HG03025 (cell line): ENCODE measurements around the gene IL37.
"Not testable (repeated sequence)": the region's sequence is repeated elsewhere in the genome, so short reads cannot be mapped to it uniquely, and the experiment has no call there.

ENCODE experiments used
- ATAC-seq: cut with Tn5 transposase; IDR thresholded peaks from one replicate; pipeline ENCODE4 v1.9.1; 2021; ENCODE audit warnings: mild to moderate bottlenecking, moderate library complexity; ENCODE audit not compliant: unreplicated experiment, low FRiP score

Gene IL37

DNA sequence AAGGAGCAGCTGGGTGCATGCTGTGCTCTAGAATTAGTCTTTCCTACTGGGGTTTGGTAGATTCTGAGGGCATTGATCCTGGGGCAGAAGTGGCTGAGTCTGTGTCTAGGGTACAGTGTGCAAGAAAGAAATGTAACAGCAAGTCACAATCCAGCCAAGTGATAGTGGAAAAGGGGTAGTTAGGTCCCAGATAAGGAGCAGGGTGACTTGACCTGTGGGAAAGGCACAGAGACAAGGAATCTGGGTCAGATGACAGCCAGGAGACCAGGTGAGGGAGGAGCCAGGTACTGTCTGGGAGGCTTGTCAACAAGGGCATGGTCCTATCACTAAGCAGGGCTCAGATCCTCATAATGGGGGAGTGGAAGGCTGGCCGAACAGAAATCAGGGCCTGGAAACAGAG is 8.1 kb downstream of the IL37 start:
- no peak for ATAC-seq

GRCh38 chr2:112920923-112921532 is 10.1 kb downstream of the IL37 start:
- ATAC-seq: no peak

DNA sequence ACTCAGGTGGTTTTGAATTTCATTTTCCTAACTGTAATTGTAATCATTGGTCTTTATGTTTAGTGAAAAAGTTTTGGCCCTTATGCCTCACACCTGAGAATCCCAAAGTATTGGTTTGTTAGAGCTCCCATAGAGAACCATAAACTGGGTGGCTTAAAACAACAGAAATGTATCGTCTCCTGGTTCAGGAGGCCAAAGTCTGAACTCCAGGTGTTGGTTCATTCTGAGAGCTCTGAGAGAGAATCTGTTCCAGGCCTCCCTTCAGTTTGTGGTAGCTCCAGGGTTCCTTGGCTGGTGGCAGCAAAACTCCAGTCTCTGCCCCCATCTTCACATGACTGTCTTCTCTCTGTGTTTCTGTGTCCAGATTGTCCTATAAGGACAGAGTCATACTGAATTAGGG is 11.0 kb downstream of the IL37 start:
- ATAC-seq: no peak

DNA sequence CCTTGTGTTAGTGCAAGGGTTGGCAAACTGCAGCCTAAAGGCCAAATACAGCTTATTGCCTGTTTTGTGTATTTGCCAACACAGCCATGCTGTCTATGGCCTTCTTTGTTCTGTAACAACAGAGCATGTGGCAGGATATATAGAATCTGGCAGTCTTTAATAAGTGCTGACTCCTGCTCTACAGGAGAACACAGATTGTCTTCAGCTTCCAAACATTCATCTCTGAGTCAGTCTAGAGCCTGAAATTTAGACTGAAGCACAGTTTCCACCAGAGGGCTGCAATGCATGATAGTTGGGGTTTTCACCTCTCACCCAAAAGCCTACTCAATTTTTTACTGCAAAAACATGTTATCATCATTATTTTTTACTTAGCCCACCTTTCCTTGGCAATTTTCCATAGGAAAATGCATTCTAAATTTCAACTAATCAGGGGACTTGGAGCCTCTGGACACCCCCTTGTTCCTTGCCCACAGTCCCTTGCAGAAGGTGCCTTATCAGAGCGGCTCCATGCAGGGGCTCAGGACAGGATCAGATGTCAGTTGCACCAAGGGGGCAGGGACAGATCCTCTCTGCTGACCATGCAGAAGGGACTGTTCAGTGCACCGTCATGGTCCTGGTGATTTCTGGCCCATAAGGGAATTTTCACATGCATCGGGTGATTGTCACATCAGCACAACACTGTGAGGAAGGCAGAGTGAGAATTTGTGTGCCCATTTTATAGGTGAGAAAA is 12.4 kb downstream of the IL37 start:
- ATAC-seq: no peak

DNA sequence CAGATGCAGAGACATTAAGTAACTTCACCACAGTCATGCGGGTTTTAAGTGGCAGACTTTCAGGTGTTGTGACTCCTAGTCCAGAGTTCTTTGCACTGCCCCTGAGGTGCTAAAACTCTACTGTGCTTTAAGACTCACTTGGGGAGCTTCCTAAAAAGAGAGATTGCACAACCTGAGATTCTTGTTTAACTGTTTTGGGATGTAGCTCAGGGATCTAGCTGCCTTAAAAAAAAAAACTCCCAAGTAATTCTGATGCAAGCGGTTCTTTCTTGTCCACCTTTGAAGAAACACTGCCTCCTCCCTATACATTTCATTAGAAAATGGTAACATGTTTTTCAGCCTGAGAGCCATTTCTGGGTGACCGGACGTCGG is 13.0 kb downstream of the IL37 start:
- ATAC-seq: no peak

DNA sequence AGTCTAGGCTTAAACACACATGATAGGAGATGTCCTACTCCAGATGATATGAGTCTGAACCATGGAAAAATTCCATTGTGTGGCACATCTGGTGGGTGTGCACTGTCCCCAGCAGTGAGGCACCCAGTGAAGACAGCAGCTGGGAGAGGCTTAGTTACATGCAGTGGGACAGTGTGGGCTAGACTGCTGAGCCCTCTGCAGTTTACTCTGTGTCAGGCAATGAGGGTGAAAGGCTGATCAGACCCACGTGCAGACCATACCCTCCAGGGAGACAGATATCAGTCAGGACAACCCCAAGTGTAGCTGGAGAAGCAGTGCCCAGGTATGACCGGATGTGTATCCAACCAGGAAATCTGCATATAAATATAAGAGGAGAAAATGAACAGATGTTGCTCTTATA is 13.4 kb downstream of the IL37 start:
- no peak for ATAC-seq

- ATAC-seq: no peak
Observed at GRCh38 chr2:112924821-112925220, 13.9 kb downstream of the IL37 start.

- ATAC-seq: no peak
Observed at GRCh38 chr2:112926707-112927106, 15.7 kb downstream of the IL37 start.

DNA sequence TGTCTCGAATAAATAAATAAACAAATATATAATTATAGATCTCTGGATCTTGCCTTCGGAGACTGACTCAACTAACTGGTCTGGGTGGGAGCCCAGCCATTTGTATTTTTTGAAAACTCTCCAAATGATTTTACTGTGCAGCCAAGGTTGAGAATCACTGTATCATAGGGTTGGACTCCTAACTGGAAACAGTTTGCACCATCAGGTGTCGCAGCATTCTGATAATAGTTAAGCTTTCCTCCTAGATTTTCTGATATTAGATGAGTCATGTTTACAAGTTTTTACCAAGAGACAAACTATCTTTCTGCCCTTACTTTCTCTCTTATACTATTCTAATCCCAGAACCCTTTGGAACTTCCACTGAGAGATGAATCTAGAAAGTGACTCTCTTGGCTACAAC is 16.8 kb downstream of the IL37 start:
- no peak for ATAC-seq

- ATAC-seq: no peak
Observed at GRCh38 chr2:112933261-112933660, 22.3 kb downstream of the IL37 start.

DNA sequence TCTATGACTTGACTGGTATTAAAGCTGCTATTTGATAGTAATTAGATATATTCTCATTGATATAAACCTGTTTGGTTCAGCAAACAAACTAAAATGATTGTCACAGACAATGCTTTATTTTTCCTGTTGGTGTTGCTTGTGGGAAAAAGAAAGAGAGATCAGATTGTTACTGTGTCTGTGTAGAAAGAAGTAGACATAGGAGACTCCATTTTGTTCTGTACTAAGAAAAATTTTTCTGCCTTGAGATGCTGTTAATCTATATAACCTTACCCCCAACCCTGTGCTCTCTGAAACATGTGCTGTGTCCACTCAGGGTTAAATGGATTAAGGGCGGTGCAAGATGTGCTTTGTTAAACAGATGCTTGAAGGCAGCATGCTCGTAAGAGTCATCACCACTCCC is 23.2 kb downstream of the IL37 start:
- not testable (repeated sequence) for ATAC-seq

GRCh38 chr2:112936927-112937232 is 25.9 kb downstream of the IL37 start:
- no peak for ATAC-seq

DNA sequence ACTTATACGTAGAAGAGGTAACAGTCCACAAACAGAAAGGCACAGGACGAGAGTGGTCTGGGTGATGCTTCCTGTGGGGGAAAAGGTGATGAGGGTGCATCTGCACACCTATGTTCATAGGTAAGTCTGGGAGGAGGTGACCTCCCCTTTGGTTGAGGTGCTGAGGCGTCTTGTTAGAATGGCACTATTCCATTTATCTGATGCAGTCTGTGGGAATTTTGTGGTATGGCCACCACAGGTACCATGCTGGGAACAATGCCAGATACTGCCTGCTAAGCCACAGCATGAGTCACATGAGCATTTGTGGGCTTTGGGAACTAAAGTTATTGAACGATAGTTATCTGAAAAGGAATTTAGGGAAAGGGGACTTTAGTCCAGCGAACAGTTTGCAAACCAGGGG is 27.9 kb downstream of the IL37 start:
- ATAC-seq: no peak

- ATAC-seq: no peak
Observed at GRCh38 chr2:112939425-112939824, 28.5 kb downstream of the IL37 start.

- ATAC-seq: no peak
Observed at GRCh38 chr2:112940859-112941625, 30.1 kb downstream of the IL37 start.

GRCh38 chr2:112941753-112942653 is 31.0 kb downstream of the IL37 start:
- ATAC-seq: no peak

DNA sequence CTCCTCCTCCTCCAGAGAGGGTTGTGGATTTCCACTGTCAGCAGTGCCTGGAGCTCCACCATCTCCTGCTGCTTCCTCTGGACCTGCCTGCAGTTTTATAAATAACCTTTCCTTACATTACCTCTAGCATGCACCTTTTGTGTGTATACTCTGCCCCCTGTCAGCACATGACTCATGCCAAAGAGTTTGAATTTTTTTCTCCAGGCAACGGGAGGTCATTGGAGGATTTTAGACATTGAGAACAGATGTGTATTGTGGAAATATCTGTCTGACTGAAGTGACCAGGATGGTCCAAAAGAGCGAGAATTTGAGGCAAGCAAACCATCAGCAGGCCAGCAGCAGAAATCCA is 31.7 kb downstream of the IL37 start:
- no peak for ATAC-seq

DNA sequence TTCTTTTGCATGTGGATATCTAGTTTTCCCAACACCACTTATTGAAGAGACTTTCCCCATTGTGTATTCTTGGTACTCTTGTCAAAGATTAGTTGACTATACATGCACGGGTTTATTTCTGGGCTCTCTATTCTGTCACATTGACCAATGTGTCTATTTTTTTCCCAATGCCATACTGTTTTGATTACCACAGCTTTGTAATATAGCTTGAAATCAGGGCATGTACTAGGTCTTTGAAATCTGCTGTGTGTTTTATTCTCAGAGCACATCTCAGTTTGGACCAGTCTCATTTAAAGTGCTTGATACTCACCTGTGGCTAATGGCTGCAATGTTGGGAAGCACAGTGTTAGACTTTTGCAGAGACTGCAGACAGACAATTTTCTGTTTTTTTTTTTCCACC is 34.0 kb downstream of the IL37 start:
- ATAC-seq: no peak

DNA sequence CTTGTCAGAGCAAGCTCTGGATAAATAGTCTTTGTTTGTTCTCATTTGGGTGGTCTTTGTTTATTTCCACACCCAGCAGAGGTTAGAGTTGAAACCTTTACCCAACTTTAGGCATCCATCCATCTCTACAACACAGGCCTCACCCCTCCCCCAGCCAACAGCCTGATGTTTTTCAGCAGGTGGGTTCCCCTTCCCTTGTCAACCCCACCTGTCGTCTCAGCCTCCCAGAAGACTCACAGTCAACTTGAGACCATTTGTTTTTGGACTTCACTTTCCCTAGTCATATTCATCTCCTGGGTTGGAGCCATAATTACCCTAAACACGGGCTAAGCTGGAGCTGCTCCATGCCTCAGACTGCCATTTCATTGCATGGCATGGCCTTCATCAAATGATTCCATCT is 35.1 kb downstream of the IL37 start:
- no peak for ATAC-seq

GRCh38 chr2:112947374-112947773 is 36.4 kb downstream of the IL37 start:
- no peak for ATAC-seq

DNA sequence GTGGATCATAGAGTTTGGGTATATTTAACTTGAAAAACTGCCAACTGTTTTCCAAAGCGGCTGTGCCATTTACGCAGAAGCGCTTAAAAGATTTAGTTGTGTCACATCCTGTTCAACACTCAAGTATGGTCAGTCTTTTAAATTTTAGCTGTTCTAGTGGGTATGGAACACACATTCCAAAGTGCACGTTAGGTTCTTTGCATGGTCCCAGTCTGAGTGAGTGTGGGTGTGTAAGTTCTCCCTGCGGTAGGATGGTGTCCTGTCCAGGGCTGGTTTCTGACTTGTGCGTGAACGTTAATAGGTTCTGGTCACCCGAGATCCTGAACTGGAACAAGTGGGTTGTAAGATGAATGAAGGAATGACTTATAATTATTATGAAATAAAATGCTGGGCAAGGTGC is 38.5 kb downstream of the IL37 start:
- ATAC-seq: no peak
